ENCODE results near the gene ADCY6.

- TF ChIP-seq CTCF (IDR thresholded peaks at IDR 0.05) (no peak), EZH2 (IDR thresholded peaks at IDR 0.05; ENCODE audit: borderline replicate concordance, insufficient read depth, low read depth, low read length, poor library complexity, severe bottlenecking) (no peak)
Observed at GRCh38 chr12:48786591-48787544, 2.0 kb downstream of the ADCY6 start.
